Prostate gland (tissue), 2 donors: ENCODE results near the gene LBP.

ENCODE experiments used
- CTCF ChIP-seq, 4 experiments: fragments of 200-600 bp in 2 of 4; fragments of 450-650 bp in 2 of 4; sonication (generic) in 2 of 4; IDR thresholded peaks; 1 replicate in 3 of 4; 2 replicates in 1 of 4; pipeline ENCODE4 v1.5.1; 2016 to 2019; ENCODE audit warnings: antibody characterized with exemption in 4 of 4, mild to moderate bottlenecking in 2 of 4, moderate library complexity in 2 of 4
- POLR2A ChIP-seq: fragments of 450-650 bp; IDR thresholded peaks from one replicate; pipeline ENCODE4 v1.6.1; 2016; ENCODE audit warnings: antibody characterized with exemption, mild to moderate bottlenecking

DNA sequence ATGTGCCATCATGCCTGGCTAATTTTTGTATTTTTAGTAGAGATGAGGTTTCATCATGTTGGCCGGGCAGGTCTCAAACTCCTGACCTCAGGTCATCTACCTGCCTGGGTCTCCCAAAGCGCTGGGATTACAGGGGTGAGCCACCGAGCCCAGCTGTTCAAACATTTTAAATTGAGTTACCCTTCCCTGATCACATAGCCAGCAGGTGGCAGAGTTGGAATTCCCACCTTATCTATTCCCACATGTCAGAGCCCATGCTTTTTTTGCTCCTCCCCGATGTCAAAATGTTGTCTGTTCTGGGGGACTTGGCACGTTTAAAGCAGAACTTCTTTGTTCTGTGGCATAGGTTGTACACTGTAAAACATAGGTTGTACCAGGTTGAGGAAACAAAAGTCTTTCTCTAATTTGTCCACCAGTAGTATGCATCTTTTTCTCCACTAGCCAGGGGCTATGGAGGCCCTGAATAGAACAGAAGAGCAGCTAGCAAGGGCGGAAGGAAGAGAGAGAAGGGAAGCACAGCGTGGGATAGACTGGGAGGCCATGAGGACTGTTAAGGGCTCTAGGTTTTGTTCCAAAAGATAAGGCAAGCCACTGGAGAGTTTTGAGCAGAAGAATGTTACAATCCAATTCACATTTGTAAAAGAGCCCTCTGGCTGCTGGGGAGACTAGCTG, 7.3 kb upstream of the LBP start:
- TF ChIP-seq POLR2A (no peak), CTCF (IDR thresholded peaks at IDR 0.05) (peak in 3 of 4 experiments; percentile 21 to 41 (median 39))
